HG03521 (cell line): ENCODE results near the gene RHOV.

Experiments
- ATAC-seq: cut with Tn5 transposase; IDR thresholded peaks from one replicate; pipeline ENCODE4 v1.9.1; 2021; ENCODE audit warnings: mild to moderate bottlenecking, moderate library complexity; ENCODE audit not compliant: unreplicated experiment

Gene RHOV, protein sequence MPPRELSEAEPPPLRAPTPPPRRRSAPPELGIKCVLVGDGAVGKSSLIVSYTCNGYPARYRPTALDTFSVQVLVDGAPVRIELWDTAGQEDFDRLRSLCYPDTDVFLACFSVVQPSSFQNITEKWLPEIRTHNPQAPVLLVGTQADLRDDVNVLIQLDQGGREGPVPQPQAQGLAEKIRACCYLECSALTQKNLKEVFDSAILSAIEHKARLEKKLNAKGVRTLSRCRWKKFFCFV

DNA sequence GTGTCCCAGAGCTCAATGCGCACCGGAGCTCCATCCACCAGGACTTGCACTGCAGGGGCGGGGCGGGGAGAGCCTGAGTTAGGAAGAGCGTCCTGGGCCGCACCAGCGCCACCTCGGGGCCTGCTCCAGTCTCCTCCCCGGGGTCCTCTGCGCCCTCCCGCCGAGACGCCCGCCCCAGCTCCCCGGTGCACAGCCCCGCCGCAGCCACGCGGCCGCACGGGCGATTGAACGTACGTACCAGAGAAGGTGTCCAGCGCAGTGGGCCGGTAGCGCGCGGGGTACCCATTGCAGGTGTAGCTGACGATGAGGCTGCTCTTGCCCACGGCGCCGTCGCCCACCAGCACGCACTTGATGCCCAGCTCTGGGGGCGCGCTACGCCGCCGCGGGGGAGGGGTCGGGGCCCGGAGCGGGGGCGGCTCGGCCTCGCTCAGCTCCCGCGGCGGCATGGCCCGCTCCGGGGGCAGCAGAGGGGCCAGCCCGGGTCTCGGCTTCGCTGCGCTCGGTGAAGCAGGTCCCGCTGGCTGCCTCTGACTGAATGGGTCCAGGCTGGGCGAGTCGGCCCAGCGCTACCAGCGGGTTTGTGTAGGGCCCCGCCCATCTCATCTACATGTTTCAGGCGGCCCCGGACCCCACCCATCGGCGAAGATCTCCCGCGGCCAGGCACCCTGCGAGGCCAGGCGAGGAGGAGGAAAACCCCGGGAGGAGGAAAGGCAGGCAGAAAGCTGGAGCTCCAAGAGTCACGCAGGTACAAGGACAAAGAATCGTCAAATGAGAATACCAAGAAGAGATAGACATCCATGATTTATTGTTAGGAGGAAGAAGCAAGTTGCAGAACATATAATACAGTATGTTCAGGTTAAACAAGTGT, at the start of gene RHOV:
Gene RHOV (minus strand): TSS at position 541 of the 868 bp plus-strand sequence. CDS start 95 bp downstream, at position 446.
- ATAC-seq, result peak; percentile 35

DNA sequence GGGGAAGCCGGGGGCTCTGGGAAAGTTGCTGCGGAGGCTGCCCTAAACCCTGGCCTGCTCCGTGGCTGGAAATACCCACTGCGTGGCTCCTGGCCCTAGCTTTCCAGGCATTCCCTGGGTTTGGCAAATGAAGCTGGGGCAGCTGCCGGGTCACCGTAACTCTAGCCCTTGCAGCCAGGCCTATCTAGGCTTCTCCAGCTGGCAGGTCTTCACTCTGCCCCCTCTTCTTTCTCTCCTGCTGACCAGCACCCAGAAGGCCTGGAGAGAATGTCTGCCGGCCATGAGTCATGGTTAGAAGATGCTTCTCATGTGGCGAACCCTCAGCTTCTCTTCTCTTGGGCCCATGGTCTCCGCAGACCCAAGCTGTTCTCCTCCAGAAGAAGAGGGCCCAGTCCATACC, 49.5 kb upstream of the RHOV start:
- no peak for ATAC-seq

DNA sequence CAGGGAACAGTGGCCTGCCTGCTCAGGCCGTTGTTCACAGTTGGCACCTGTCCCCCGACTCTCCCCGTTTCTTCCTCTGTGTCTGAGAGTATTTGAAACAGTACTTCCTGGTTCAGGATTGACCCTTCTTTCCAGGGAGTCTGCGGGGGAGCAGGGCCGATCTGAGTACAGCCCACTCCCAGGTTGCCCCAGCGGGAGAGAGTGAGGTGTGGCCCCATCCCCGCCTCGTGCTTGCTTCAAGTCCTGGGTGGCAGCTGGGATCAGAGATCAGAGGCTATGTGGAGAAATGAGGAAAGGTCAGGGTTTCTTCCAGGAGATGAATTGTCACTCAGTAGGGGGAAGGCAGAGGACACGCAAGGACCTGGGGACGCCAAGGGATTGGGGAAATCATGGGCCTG, 48.6 kb upstream of the RHOV start:
- no peak for ATAC-seq

DNA sequence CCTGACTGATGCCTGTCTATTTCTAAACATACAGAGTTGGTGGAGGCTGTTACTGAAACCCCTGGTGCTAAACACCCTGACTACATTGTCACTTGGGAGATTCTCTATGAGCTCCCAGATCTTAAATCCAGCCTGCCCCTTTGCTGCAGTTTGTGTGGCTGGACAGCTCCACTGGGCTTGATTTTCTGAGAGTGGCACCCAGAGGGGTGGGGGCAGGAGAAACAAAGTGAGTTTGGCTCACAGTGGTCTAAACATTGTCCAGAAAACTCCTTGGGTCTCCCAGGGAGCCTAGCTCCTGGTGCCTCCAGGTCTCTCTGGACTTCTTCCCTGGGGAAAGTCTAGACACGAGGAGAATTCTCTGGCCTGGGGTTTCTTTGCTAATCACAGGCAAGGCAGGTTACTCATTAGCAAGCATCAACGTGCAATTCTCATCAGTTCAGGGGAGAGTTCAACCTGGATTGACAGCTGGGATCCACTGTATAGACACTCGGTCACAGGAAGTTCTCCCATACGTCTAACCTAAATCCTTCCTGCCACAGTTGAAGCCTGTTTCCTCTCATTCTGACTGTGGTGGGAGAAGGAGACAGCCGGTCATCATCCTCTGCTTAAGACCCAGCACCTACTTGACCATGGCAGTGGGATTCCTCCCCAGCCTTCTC, 48.0 kb upstream of the RHOV start:
- ATAC-seq, result no peak

DNA sequence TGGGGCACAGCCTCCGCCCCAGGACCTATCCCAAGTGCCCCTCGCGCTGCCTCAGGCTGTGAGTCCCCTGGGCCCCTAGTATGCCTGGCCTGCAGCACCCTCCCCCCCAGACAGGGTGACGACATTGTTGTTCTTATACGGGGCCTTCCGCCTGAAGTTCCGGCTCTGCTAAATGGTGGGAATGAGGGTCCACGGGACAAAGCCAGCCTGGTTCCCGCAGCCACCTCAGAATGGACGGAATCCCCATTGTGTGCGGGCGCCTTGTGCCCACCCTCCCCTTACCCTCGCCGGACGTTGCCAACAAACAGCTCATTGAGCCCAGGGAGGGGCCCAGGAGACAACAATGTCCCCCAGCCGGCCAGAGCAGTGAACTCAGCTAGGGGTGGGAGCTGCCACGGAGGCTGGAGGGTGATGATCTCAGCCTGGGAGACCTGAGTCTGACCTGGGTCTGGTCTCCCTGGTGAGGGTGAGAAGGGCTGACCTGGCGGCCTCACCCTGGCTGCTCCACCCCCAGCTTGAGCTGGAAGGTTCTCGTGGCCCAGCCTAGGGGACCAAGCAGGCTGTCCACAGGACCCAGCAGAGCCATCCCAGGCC, 44.9 kb upstream of the RHOV start:
- no peak for ATAC-seq

DNA sequence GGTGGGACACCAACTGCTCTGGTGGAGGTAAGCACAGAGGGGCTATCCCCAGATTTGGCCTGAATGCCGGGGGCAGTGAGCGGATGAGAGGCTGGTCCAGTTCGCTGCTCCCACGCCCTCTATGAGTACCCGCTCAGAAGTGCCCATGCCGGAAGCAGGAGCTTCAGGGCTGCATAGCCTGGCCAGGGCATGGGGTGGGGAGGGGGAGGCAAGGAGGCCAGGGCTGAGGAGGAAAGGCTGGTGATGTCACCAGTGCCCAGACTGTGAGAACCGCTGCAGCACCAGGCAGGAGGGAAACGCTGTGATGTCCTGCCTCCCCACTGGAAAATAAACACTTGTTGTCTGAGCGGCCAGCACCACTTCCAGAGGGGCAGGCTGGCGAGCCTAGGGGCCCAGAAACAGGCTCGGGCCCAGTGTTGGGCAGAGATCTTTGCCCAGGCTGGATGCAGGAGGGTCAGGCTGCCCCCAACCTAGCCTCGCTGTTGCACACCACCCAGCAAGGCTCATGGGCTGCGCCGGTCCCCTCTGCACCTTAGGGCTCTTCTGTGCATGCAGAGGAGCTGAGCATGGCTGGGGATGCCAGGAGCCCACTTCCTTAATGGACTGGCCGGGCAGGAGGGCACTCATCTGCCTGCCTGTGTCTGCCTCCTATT, 44.2 kb upstream of the RHOV start:
- ATAC-seq, result no peak

DNA sequence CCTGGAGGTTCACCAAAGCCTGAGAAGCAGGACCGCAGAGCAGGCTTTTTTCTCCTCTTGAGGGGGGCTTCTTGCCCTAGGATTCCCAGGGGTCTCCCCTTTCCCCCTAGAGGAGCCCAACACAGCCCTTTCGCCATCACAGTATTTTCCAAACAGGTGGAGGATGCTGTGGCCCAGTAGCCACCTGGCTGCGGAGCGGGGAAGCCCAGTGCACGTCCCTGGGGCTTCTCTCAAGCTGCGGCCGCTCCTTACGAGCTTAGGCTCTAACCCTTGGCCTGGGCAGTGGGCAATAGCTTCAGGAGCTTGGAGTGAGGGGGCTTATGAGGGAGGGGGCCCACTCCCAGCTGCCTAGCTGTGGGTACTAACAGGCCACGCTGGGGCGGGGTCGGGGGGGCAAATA, 43.6 kb upstream of the RHOV start:
- no peak for ATAC-seq

DNA sequence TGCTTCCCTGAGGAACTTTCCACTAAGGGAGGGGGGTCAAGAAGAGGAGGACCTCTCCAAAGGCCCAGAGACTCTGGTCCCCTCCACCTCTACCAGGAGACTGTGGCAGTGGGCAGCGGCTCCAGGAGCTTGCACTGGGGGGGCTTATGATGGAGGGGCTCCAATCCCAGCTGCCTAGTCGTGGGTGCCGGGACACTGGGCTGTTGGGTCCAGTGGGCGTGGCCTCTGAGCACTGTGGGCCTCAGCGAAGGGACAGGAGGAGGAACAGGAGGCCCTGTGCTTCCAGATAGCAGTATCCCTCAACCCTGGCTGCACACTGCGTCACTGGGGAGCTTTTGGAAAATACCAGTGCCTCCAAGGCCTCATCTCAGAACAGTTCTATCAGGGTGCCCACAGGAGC, 41.6 kb upstream of the RHOV start:
- ATAC-seq, result no peak

DNA sequence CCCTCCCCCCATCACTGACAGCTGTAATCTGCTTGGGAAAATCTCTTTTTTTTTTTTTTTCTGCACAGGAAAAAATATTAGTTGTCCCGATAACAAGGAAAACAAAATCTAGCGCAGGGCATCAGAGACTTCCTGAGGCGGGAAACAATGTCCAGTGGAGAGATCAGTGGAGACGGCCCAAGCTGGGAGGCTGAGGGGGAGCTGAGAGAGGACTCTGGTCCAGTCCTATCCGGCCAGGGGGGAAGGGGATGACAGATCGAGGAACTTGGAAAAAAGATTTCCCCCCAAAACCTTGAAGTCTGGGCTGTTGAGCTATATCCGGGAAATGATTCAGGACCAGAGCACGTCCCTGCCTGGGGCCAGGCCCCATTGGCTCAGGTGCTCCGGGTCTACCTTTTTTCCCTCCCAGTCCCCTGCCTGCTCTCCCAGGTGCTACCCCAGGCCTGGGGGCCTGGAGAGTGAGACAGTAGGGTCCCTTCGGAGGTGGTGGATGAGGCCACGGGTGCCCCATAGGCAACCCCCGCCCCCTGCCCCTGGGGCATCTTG, 41.2 kb upstream of the RHOV start:
- ATAC-seq, result no peak

DNA sequence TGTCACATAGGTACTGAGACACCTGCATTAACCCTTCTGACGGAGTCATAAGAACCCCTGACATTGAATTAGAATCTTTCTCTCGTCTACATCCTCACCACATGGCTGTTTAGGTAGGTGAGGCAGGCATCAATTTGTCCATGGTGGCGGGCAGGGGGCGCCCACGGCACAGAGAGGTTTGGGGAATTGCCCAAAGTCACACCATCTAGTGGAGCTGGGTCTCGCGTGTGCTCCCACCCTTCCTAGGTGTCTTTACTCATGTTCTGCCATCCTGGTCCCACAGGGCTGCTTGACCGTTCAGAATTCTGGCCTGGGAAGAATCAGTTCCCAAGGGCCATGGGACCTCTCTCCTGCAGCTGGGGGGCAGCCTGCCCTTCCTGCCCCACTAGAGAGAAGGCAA, 40.5 kb upstream of the RHOV start:
- no peak for ATAC-seq

DNA sequence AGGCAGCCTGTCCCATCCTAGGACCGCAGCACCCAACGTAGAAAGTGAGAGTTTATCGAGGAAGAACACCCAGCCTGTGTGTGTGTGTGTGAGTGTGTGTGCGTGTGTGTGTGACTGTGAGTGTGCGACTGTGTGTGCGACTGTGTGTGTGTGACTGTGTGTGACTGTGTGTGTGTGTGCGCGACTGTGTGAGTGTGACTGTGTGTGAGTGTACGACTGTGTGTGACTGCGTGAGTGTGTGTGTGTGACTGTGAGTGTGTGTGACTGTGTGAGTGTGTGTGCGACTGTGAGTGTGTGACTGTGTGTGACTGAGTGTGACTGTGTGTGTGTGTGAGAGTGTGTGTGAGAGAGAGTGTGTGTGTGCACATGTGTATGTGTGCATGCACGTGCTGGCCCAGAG, 40.0 kb upstream of the RHOV start:
- ATAC-seq, result no peak

DNA sequence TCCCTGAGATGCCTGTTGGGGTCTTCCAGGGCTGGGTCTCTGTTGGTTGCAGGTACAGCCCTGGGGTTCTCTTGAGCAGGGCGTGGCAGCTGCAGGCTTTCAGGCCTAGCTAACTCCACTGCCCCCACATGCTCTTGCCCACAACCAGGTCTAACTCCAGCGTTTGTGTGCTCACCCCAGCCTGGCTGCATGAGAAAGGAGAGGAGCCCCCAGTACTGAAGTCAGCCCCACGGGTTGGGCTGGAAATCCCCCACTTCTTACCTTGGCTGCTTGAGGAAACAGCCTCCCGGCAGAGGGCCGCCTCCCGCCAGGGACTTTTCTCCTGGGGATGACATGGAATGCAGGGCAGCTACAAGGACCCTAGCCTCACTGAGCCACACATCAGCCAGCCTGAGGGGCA, 38.4 kb upstream of the RHOV start:
- ATAC-seq, result no peak

DNA sequence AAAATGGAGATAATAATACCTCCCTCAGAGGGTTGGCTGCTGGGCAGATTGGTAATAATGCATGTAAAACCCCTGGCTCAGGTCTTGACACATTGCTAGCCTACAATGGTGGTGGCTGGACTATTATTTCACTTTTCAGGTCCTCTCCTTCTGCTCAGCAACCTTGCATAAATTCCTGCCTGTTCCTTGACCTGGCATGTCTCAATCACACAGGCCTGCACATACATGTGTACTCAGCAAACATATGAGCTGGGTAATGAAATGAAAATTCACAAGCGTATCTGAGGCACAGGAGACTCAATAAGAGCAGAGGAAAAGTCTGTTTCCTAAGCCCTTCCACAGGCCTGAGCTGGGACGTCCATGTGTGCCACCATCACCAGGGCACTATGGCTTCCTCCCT, 37.7 kb upstream of the RHOV start:
- no peak for ATAC-seq

DNA sequence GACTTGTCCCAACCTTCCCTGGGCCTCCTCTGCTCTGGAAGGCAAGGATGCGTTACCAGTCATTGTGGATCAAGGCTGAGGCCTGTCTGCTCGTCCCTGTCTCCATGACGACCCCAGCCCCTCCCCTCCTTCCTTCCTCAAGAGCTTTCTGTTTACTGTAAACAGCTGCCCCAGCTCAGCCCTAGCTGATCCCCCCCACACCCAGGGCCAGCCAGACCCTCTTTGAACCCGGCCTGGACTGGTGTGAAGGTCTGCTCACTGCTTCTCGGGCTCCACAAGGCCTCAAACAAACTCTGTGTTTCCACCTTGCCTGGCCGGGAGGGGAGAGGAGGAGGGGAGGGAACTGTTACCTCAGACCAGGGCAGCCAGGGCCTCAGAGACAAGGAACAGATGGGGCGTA, 37.1 kb upstream of the RHOV start:
- no peak for ATAC-seq

DNA sequence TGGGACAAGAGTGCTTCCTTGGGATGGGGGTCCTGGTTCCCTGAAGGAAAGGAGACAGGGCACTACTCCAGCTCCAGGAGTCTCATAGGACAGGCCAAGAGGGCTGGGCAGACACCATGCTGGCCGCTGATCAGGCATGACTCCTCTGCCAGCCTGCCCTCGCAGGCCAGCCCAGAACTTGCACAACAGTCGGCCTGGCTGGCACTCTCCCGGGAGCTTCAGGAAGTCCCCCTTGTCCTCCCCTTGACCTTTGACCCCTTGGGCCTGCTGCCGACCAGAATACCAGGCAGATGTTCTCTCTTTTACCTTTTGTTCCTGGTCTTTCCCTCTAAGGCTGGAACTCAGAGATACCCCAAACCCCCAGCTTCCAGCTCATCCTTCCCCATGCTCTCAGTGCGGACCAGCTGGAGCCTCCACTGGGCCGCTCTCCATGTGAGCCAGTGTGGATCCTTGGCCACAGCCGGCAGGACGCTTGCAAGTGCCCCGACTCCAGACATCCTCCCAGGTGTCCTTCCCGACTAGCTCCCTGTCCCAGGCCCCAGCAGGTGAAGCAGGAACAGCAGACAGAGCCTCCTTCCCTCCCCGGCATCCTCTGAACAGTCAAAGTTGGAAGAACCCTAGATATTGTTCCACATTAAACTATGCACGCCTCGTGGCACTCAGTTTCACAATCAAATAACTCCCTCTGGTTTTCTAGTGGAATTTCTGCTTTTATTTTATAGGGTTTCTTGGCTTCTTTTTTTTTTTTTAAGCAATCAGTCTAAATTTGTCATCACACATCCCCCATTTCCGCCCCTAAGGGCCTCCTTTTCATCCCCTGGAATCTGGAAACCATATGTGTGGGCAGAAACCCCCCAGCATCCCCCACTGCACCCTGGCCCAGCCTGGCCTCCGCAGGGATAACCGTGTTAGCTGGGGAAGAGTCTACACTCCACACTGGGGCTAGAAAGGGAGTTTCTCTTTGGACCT, 35.9 kb upstream of the RHOV start:
- ATAC-seq, result no peak

DNA sequence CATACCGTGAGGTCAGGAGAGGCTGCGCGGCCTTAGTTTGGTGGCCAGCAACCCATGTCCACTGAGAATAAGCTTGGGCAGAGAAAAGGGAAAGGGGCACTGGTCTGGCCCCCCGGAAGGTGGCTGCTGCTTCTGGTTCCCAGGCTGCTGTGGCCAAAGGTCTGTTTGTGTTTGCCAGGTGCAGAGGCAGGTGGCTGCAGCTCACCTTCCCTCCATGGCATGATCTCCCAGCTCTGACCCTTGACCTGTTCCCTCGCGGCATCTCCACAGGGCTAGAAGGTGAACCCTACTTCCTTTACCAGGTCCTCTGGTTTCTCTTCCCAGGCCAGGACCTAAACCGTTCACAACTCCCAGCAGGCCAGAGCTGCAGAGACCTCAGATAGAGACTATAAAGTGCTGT, 34.1 kb upstream of the RHOV start:
- no peak for ATAC-seq

DNA sequence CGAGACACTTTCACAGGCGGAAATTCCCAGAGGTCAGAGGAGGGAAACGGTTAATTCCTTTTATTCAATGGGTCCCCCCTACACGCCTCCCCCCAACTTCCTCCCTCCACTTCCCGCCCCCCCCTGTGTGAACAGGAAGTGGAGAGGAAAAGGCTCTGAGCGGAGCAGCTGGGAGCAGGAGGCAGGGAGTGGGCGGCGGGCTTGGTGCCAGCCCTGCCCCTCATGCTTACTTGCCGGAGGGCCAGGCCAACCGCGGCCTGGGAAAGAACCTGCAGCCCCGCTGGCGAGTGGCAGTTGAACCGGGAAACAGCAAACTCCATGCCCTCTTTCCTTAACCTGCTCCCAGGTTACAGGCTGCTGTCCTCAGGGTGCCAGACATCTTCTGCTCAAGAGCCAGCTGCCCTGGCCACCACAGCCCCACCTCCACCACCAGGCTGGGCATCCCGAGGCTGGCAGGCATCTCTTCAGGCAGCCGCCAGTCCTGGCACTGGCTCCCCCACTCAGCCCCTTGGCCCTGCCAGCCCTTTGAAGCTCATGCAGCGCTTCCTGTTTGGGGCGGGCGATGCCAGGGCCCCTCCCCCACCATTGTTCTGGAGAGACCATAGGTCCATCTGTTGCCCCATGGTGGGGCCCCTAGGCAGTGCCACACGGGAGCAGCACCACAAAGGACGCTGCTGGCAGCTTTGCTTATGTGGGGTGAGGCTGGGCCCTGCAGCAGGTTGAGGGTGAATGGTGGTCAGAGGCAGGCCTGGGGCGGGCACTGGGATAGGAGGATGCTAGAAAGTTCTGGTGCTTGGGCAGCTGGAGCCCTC, 33.2 kb upstream of the RHOV start:
- ATAC-seq, result no peak

DNA sequence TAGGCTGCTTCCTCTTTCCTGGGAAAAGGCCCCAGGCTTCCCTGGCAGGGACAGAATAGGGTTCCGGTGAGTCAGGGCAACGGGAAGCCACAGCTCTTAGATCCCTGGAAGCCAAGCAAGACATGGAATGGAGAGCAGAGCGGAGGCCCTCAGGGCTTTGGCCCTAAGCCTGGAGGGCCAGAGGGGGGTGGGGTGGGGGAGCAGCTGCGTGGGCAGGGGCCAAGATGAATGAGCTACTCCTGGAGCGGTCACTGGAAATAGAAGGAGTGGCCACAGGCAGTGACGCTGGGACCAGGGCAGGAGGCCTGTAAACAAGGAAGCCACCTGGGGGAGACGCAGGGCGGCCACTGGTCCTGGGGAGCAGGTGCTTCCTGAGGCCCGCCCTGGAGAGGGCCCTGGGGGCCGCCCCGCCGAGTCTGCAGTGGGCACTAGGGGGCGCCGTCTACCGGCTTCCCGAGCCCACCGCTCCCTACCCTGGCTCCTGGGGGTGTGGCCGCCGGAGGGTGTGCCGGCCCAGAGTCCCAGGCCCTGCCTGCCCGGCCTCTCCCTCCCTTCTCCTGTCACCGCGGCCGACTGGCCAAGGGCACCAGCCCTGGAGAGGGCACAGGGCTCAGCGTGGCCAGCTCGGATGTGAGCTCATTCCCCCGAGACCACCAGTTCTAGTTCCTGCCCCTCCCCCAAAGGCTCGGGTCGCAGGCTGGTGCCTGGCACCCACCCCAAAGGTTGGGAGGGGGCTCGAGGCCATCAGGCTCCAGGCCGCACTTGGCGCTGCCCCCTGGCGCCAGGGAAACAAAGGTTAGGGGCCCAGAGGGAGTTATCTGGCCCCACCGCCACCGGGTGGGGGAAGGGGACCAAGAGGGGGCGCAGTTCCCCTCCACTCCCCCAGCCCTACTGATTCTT, 32.3 kb upstream of the RHOV start:
- peak; percentile 52 for ATAC-seq
